Measurements from ENCODE around the gene INCA1. TPM values are rescaled to one million over a fixed set of nuclear protein-coding genes. Genes with fewer than 3 reads are reported as not detected.
A peak's percentile ranks its signal among the peaks of the same experiment; 100 is the strongest.

Gene INCA1
- total and polyA plus RNA-seq, 2 of the 13 experiments (the other 11 are each of a cell fraction or from before 2014, with no cell fraction given): 0.93 to 2.6 TPM

DNA sequence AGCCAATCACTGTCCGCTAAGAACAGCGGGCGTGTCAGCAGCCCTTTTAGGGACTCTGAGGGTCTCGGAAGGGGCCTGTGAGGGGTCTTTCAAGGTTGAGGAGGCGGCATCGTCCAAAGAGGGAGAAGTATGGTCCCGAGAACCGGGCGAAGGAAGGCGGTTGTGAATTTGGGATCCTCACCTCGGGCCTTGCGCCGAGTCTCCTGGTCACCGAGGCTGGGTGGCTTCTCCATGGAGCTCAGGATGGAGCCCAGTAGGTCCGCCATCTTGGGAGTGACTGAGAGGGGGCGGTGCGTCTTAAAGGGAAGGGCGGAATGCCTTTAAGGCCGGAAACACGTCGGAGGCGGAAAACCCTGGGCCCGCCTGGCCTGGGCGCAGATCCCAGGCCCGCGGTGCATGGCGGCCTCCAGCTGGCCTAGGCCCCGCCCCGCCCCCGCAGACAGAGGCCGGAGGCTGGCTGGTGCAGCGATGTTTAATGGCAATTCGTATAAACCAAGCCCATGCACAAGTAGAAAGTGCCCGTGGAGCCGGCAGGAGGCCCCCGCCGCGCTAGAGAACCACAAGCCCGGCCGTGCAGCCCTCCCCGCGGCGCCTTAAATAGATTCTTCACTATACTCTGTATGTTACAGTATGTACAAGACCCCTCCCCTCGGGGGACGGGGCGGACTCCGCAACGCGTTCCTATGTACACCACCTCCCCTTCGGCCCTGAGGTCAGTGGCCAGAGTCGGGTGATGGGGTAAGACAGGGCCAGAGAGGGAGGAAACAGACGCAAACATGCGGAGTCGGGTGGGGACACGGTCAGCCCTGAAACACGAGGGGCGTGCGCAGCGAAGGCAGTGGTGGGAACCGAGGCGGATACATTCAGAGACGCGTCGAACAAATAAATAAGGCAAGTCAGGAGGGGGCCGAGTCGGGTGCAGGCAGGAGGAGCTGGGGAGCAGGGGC is 29.5 kb downstream of the INCA1 start, which contains the start of gene SPAG7 (continued):
- TF ChIP-seq ZNF572 (CRISPR knock-in tag; IDR thresholded peaks at IDR 0.05) (0 out of 2 replicates have a peak, but pooled peaks have one; percentile 13), HIC2 (CRISPR knock-in tag; IDR thresholded peaks at IDR 0.05; ENCODE audit: low read depth) (peak; percentile 48; the same call in 1 of the 2 replicates), ZXDC (CRISPR knock-in tag; IDR thresholded peaks at IDR 0.05) (no peak; the same call in 1 of the 2 replicates), REPIN1 (CRISPR knock-in tag; IDR thresholded peaks at IDR 0.05; ENCODE audit: borderline replicate concordance, low read depth) (peak; percentile 69), E2F1 (CRISPR knock-in tag; IDR thresholded peaks at IDR 0.05) (peak; percentile 24; the same call in 1 of the 2 replicates), THAP9 (CRISPR knock-in tag; IDR thresholded peaks at IDR 0.05; ENCODE audit: borderline replicate concordance) (peak; percentile 99), SALL1 (CRISPR knock-in tag; IDR thresholded peaks at IDR 0.05) (no peak; the same call in none of the 2 replicates), ZNF30 (CRISPR knock-in tag; IDR thresholded peaks at IDR 0.05) (0 out of 2 replicates have a peak, but pooled peaks have one; percentile 76), HCFC1 (IDR thresholded peaks at IDR 0.05; ENCODE audit: low read depth, low read length) (peak; percentile 34; the same call in 1 of the 2 replicates), ZNF264 (CRISPR knock-in tag; IDR thresholded peaks at IDR 0.05) (no peak; the same call in none of the 2 replicates), ATF3 (CRISPR knock-in tag; IDR thresholded peaks at IDR 0.05) (0 out of 2 replicates have a peak, but pooled peaks have one; percentile 32), DR1 (CRISPR knock-in tag; IDR thresholded peaks at IDR 0.05) (peak; percentile 47; the same call in 1 of the 2 replicates), ARID2 (CRISPR knock-in tag; IDR thresholded peaks at IDR 0.05; ENCODE audit: borderline replicate concordance) (peak; percentile 71; the same call in 1 of the 2 replicates), ZNF749 (CRISPR knock-in tag; IDR thresholded peaks at IDR 0.05; ENCODE audit: borderline replicate concordance) (0 out of 2 replicates have a peak, but pooled peaks have one; percentile 41), ZSCAN21 (CRISPR knock-in tag; IDR thresholded peaks at IDR 0.05; ENCODE audit: borderline replicate concordance) (peak; percentile 95)
- TF ChIP-seq, protein P1, sequence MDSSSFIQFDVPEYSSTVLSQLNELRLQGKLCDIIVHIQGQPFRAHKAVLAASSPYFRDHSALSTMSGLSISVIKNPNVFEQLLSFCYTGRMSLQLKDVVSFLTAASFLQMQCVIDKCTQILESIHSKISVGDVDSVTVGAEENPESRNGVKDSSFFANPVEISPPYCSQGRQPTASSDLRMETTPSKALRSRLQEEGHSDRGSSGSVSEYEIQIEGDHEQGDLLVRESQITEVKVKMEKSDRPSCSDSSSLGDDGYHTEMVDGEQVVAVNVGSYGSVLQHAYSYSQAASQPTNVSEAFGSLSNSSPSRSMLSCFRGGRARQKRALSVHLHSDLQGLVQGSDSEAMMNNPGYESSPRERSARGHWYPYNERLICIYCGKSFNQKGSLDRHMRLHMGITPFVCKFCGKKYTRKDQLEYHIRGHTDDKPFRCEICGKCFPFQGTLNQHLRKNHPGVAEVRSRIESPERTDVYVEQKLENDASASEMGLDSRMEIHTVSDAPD (CRISPR knock-in tag; IDR thresholded peaks at IDR 0.05): no peak

Data from HepG2 (cell line).